Activated T-helper 1 cell treated with anti-CD3 and anti-CD28 coated beads, Interleukin-2, amount 50 U/mL, for 16 hours (primary cell): ENCODE data around the gene TIMM22.

Experiments
- DNase-seq, 2 donors: peaks; one replicate each; pipeline ENCODE4 v3.0.0-alpha.2; 2020; ENCODE audit warnings: low read depth in 1 of 2, low spot score in 1 of 2

The TIMM22 gene

GRCh38 chr17:996554-997344, at the start of gene TIMM22:
TIMM22 (plus strand) TSS chr17:997129; CDS start chr17:997143, 14 bp downstream.
- DNase-seq, result peak; percentile 81 to 83

GRCh38 chr17:948284-948852, 48.6 kb upstream of the TIMM22 start:
- DNase-seq, result no peak

DNA sequence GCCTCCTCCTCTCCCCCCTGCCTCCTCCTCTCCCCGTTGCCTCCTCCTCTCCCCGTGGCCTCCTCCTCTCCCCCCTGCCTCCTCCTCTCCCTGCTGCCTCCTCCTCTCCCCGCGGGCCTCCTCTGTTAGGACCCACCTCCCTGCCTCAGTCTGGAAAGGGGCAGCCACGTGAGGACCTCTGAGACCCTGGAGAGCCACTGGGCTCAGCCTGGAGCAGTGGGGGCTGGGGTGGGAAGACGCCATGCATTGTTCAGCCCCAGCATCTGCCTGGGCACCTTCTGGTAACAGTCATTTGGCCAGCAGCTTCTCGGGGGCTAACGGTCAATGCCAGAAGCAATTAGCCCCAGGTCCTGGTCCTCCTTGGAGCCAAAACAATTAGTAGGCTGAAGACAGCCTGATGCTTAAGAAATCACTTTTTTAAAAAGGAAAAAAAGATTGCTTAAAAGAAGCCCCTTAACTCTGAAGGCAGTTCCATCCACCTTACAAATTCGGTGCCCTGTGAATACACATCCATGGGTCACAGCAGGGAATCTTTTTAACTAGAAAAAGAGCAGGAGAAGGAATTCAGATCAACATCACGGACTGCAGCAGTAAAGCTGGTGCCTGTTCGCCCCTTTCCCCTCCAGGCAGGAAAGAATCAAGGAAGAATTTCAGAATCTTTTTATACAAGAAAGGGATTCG, 47.2 kb upstream of the TIMM22 start:
- no peak for DNase-seq

GRCh38 chr17:951325-952132, 45.4 kb upstream of the TIMM22 start:
- DNase-seq, result no peak

GRCh38 chr17:952592-952991, 44.3 kb upstream of the TIMM22 start:
- peak in 1 of 2 donors; percentile 10 for DNase-seq

DNA sequence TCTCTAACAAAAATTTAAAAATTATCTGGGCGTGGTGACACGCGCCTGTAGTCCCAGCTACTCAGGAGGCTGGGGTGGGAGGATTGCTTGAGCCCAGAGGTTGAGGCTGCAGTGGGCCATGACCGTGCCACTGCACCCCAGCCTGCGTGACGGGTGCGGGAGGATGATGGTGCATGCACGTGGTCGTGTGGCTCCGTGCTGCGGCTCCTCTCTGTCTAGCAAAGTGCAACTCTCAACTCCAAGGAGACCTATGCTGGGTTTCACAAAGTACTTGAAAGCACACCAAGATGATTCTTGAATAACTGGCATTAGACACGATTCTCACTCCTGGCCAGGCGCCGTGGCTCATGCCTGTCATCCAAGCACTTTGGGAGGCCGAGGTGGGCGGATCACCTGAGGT, 43.2 kb upstream of the TIMM22 start:
- no peak for DNase-seq

GRCh38 chr17:954431-955164, 42.3 kb upstream of the TIMM22 start:
- no peak for DNase-seq

DNA sequence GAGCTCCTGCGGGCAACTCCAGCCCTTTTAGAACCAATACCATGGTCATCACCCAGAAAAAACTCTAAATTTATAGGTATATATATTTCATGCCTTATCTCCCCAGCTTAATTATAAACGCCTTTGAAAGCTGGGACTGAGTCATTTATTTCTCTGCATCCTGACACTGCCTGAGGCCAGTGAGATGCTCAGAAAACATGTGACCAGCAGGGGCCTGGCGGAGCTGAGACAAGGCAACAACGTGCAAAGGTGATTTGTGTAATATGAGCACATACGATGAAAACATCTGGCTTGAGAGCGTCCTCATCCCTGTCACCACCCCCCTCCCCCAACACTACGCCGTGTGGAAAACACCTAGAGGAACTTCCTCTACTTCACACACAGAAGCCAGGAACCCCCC, 40.0 kb upstream of the TIMM22 start:
- no peak for DNase-seq

DNA sequence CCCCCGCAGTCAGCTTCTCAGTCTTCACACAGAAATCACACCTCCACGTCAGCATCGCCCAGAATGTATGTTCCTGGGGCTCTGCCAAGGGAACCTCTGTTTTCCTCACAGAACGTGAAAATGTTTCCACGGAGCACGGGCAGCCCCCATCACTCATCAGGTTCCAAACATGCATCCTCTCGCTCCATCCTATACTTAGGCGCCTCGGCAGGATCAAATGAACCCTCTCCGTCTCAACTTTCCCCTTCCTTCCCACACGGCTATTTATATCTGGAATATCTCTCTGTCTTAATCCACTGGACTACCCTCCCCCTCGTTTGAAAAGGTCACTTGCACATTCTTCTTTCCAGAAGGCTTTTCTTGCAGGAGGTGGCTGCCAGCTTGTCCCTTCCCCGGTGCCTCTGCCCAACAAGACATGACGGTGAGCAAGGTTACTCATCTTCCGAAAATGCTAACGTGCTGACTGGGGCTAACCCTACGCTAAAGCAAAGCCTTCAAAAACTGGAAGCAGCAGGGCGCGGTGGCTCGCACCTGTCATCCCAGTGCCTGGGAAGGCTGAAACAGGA, 39.0 kb upstream of the TIMM22 start:
- no peak for DNase-seq

DNA sequence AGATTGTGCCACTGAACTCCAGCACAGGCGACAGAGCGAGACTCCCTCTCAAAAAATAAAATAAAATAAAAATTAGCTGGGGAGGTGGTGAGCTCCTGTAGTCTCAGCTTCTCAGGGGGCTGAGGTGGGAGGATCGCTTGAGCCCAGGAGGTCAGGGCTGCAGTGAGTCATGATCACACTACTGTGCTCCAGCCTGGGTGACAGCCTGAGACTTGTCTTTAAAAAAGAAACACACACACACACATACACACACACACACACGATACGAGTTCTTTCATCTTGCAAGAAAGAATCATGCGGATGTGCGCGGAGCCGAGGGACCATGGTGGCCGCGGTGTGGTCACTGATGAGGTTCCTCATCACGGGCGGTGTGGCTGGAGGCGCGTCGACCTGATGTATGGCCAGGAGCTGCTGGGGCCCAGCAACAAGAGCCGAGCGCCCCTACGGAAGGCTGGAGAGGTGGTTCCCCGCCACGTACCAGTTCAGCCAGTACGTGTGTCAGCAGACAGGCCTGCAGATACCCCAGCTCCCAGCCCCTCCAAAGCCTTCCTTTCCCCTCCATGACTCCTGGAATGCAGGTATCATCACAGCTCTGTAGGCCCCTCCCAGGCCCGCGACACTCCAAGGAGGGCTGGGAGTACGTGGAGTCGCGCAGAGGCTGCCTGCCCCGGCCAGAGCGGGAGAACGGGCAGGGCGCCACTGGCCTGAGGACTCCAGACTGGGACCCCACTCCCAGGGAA, 38.0 kb upstream of the TIMM22 start:
- DNase-seq, result no peak

DNA sequence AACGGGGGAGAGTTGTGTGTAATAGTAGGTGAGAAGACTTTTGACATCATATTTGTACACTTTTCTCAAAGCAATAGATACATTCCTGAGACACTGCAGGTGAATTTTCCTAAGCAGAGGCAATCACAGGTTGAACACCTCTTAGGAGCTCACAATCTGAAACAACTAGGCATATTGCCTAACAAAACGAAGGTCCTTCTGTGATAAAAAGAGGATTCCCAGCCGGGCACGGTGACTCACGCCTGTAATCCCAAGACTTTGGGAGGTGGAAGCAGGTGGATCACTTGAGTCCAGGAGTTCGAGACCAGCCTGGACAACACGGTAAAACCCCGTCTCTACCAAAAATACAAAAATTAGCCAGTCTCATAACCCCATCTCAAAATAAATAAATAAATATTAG, 34.8 kb upstream of the TIMM22 start:
- no peak for DNase-seq

GRCh38 chr17:962670-963069, 34.3 kb upstream of the TIMM22 start:
- DNase-seq, result no peak

DNA sequence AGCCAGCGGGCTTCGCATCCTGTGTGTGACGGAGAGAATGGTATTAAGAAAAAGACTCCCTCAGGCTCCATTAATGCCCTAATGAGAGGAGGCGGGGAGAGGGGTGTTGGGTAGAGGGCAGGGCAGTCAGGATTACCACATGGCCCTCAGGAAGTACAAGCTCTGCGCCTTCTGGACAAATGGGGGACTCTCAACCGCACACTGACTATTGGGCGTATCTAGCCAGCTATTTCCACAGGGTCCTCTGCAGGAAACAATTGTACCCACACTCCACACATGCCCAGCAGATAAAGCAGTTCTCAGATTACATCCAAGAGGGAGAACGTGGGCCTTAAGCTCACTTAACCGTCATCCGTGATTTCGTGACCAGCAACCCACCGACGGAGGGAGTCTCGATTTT, 32.1 kb upstream of the TIMM22 start:
- no peak for DNase-seq

- DNase-seq, result no peak
Observed at GRCh38 chr17:965311-965989, 31.5 kb upstream of the TIMM22 start.

GRCh38 chr17:967122-967521, 29.8 kb upstream of the TIMM22 start:
- DNase-seq, result no peak

GRCh38 chr17:968812-969730, 27.9 kb upstream of the TIMM22 start:
- no peak for DNase-seq

- no peak for DNase-seq
Observed at GRCh38 chr17:969811-970355, 27.0 kb upstream of the TIMM22 start.

DNA sequence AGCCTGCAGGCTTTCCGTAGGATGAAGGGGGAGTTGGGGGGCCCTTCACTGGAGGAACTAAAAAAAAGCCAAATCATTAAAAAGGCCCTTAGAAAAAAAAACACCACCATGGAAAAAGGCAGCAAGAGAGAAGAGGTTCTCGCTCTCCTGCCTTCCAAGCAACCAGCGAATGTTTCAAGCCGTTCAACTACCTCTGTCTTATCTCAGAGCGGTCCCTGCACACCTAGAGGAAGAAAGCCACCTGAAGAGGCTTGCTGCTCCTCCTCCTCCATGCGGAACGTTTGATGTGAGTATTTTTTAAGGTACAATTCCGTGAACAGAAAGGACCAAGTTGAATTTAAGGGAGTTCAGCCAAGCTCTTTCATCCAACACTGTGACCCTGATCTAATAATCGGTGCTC, 26.6 kb upstream of the TIMM22 start:
- DNase-seq, result no peak
